Measurements from ENCODE around the gene ABHD6.

DNA sequence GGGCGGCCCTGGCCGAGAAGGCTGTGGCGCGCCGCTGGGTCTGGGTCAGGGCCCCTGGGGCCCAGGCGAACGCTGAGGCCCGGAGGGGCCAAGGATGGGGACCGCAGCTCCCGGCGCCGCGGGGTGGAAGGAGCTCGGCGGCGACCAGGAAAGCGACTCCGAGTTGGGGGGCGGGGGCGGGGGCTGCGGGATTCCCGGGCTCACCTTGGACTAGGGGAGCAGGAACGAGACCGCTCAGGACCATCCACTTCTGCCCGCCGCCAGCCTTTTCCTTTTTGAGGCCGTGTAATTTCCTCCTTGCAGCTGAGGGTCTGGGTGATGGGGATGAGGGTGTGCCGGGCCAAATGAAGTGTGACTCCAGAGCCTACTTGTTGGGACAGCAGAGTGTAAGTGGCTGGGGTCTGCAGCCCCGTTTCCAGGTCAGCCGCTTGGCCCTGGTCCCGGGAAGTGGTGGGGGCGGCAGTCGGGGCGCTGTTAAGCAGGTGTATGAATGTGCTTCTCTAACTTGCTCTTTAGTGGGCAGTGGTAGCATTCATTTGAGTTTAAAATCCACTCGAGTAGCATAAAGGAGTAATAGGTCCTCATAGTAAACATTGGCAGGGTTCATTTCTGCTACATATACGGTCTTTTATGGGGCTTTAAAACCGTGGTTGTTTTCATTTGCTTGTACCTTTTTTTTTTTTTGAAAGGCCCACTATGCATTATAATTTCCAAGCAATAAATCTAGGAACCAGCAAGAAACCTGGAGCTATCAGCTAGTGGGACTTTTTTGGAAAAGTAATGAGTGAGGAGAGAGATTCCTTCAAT is 95.8 kb downstream of the ABHD6 start:
- no peak for TF ChIP-seq CTCF (IDR thresholded peaks at IDR 0.05)
- TF ChIP-seq EP300 (IDR thresholded peaks at IDR 0.05): no peak
- no peak for TF ChIP-seq POLR2A (IDR thresholded peaks at IDR 0.05)

Data from tibial nerve (tissue), 4 donors.